ENCODE results near the gene TENM3. TPM values are rescaled to one million over a fixed set of nuclear protein-coding genes. Genes with fewer than 3 reads are reported as not detected.

TENM3 gene
- total RNA-seq, 4 donors from 2014 or later = 19.7 to 47.2 (median 33.0) TPM

GRCh38 chr4:182465979-182466378 is 222.8 kb downstream of the TENM3 start:
- DNase-seq (ENCODE audit: low spot score) = no peak
- ATAC-seq (ENCODE audit: low FRiP score) = no peak
- no peak for TF ChIP-seq CTCF (IDR thresholded peaks at IDR 0.05)

GRCh38 chr4:182470215-182470614 is 227.0 kb downstream of the TENM3 start:
- DNase-seq (ENCODE audit: low spot score) = no peak
- no peak for TF ChIP-seq CTCF (IDR thresholded peaks at IDR 0.05)
- ATAC-seq (ENCODE audit: low FRiP score) = no peak

GRCh38 chr4:182475539-182475938 is 232.3 kb downstream of the TENM3 start:
- no peak for DNase-seq (ENCODE audit: low spot score)
- no peak for ATAC-seq (ENCODE audit: low FRiP score)
- no peak for TF ChIP-seq CTCF (IDR thresholded peaks at IDR 0.05)

GRCh38 chr4:182478475-182478874 is 235.3 kb downstream of the TENM3 start:
- DNase-seq (ENCODE audit: low spot score) (no peak), ATAC-seq (ENCODE audit: low FRiP score) (no peak)
- TF ChIP-seq CTCF (IDR thresholded peaks at IDR 0.05) = no peak

GRCh38 chr4:182483685-182484084 is 240.5 kb downstream of the TENM3 start:
- DNase-seq (ENCODE audit: low spot score) (no peak), ATAC-seq (ENCODE audit: low FRiP score) (no peak)
- no peak for TF ChIP-seq CTCF (IDR thresholded peaks at IDR 0.05)

GRCh38 chr4:182486881-182487280 is 243.7 kb downstream of the TENM3 start:
- DNase-seq (ENCODE audit: low spot score) = no peak
- no peak for ATAC-seq (ENCODE audit: low FRiP score)
- no peak for TF ChIP-seq CTCF (IDR thresholded peaks at IDR 0.05)

- no peak for TF ChIP-seq CTCF (IDR thresholded peaks at IDR 0.05)
- ATAC-seq (ENCODE audit: low FRiP score) (no peak), DNase-seq (ENCODE audit: low spot score) (no peak)
Measured at GRCh38 chr4:182488896-182489295, 245.7 kb downstream of the TENM3 start.

Data from omental fat pad (tissue), 4 donors.